BJ (cell line): ENCODE results near the gene NBEAL2. TPM values are rescaled to one million over a fixed set of nuclear protein-coding genes. Genes with fewer than 3 reads are reported as not detected.
A peak's percentile ranks its signal among the peaks of the same experiment; 100 is the strongest.

Experiments used
- CTCF ChIA-PET: fragments of 350-600 bp; formaldehyde crosslinking; extraction: SDS; loops from one replicate; lab custom pipeline; 2021; ENCODE audit warnings: antibody characterized with exemption, inconsistent platforms; lab: Yijun Ruan, JAX
- POLR2A ChIA-PET: fragments of 300-600 bp; sonication (Branson Sonifier 250); formaldehyde crosslinking; extraction: SDS; loops from one replicate; lab custom pipeline; 2021; ENCODE audit warnings: antibody characterized with exemption; lab: Charles Lee
- DNase-seq: peaks from one replicate; pipeline ENCODE4 v3.0.0-alpha.2; 2011; ENCODE audit warnings: low read depth
- H3K27me3 ChIP-seq: 2 replicates; pipeline ENCODE4 v1.6.0; 2011; ENCODE audit warnings: low read length; ENCODE audit not compliant: control insufficient read depth, insufficient read depth
- H3K36me3 ChIP-seq: 2 replicates; pipeline ENCODE4 v1.5.1; 2011; ENCODE audit warnings: low read length; ENCODE audit not compliant: control insufficient read depth, insufficient read depth
- H3K4me3 ChIP-seq: 2 replicates; pipeline ENCODE4 v1.5.1; 2011; ENCODE audit warnings: low read depth, mild to moderate bottlenecking, control low read depth, low read length
- polyA plus RNA-seq: library from polyadenylated mRNA; depleted of rRNA; stranded (reverse); fragments of >200 nt; gene quantifications from 2 replicates; pipeline ENCODE4 v1.2.3, GENCODE V29; 2011
- TF ChIP-seq, protein P1 (sequence below): IDR thresholded peaks from 2 replicates; pipeline ENCODE4 v1.5.1; 2011; ENCODE audit warnings: low read depth, mild to moderate bottlenecking, control low read depth, inconsistent platforms, low read length, moderate library complexity; ENCODE audit not compliant: insufficient read depth

The NBEAL2 gene
- polyA plus RNA-seq, 1 experiment = 5.1 TPM

GRCh38 chr3:47008234-47008796 lies 28.8 kb downstream of the NBEAL2 start:
- TF ChIP-seq, protein P1, sequence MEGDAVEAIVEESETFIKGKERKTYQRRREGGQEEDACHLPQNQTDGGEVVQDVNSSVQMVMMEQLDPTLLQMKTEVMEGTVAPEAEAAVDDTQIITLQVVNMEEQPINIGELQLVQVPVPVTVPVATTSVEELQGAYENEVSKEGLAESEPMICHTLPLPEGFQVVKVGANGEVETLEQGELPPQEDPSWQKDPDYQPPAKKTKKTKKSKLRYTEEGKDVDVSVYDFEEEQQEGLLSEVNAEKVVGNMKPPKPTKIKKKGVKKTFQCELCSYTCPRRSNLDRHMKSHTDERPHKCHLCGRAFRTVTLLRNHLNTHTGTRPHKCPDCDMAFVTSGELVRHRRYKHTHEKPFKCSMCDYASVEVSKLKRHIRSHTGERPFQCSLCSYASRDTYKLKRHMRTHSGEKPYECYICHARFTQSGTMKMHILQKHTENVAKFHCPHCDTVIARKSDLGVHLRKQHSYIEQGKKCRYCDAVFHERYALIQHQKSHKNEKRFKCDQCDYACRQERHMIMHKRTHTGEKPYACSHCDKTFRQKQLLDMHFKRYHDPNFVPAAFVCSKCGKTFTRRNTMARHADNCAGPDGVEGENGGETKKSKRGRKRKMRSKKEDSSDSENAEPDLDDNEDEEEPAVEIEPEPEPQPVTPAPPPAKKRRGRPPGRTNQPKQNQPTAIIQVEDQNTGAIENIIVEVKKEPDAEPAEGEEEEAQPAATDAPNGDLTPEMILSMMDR = no peak
- no peaks in the 10 kb centered on the region for H3K27me3 ChIP-seq
- ChIA-PET CTCF (interaction anchor here (0.6 to 1.5 kb wide), 2 partner anchors 99 to 303 kb away, joined by 3 to 5 read pairs; no protein-coding TSS in a partner anchor), POLR2A (interaction anchor here (1.3 kb wide), 1 partner anchor 16 kb away, joined by 3 read pairs; no protein-coding TSS in a partner anchor)
- H3K4me3 ChIP-seq = no peak overlapping the region
- peaks cover 3% of the 10 kb centered on the region for H3K36me3 ChIP-seq
- no peak for DNase-seq

DNA sequence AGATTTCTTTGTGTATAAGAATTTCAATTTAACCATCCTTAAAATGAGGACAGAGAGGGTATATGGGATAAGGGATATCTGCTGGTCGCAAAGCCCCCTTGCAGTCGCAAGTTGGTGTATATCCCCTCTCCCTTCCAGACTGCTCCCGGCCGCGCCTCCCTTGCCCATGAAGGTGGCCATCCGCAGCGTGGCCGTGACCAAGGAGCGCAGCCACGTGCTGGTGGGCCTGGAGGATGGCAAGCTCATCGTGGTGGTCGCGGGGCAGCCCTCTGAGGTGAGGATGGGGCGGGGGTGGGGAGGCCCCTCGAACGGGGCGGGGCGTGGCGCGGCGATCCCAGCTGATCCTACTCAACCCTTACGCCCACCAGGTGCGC lies 29.4 kb downstream of the NBEAL2 start:
- Histone ChIP-seq H3K4me3 (peak overlapping the region; percentile 55), H3K36me3 (peaks cover 5% of the 10 kb centered on the region)
- POLR2A ChIA-PET = interaction anchor here (0.6 to 1.3 kb wide), 4 partner anchors 16 to 1079 kb away, joined by 3 to 4 read pairs (median 3); no protein-coding TSS in a partner anchor

DNA sequence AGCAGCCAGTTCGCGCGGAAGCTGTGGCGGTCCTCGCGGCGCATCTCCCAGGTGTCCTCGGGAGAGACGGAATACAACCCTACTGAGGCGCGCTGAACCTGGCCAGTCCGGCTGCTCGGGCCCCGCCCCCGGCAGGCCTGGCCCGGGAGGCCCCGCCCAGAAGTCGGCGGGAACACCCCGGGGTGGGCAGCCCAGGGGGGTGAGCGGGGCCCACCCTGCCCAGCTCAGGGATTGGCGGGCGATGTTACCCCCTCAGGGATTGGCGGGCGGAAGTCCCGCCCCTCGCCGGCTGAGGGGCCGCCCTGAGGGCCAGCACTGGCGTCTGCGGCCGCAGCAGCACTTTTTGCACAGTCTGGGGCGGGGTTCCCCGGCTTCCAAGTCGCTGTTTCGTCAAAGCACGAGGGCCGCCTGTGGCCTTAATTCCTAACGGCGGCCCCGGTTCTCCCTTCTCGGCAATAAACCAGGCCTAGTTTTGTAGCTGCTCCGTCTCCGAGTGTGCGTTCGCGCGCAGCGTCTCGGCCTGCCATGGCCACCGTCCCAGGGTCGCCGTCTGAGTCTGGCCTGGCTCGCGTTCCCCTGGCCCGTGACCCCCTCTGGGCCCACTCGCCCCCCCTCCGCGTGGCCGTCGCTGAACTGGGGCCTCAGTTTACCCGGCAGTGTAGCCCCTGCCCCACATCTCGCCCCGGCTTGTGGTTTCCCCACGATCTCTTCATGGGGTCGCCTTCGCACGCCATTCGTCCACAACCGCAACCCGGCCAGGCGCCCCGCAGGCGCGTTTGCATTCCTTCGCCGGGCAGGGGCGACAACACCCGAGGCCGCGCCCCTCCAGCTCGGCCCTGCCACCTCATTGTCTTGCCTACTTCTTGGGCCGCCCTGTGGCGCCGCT lies 30.0 kb downstream of the NBEAL2 start:
- peaks cover 7% of the 10 kb centered on the region for H3K36me3 ChIP-seq
- DNase-seq = peak; percentile 65
- TF ChIP-seq, protein P1 = no peak
- H3K27me3 ChIP-seq = no peaks in the 10 kb centered on the region
- ChIA-PET CTCF (interaction anchor here (0.6 to 1.5 kb wide), 4 partner anchors 24 to 100 kb away, joined by 3 to 5 read pairs (median 3); no protein-coding TSS in a partner anchor), POLR2A (interaction anchor here (0.6 to 1.3 kb wide), 4 partner anchors 17 to 1078 kb away, joined by 3 to 4 read pairs (median 3); no protein-coding TSS in a partner anchor)
- H3K4me3 ChIP-seq = peak overlapping the region; percentile 55

More for the DNA sequence above, 29.4 kb downstream of the NBEAL2 start:
- CTCF ChIA-PET = interaction anchor here (0.6 to 1.5 kb wide), 4 partner anchors 24 to 99 kb away, joined by 3 to 5 read pairs (median 3); no protein-coding TSS in a partner anchor
- no peak for DNase-seq
- H3K27me3 ChIP-seq = no peaks in the 10 kb centered on the region
- TF ChIP-seq, protein P1 = no peak

DNA sequence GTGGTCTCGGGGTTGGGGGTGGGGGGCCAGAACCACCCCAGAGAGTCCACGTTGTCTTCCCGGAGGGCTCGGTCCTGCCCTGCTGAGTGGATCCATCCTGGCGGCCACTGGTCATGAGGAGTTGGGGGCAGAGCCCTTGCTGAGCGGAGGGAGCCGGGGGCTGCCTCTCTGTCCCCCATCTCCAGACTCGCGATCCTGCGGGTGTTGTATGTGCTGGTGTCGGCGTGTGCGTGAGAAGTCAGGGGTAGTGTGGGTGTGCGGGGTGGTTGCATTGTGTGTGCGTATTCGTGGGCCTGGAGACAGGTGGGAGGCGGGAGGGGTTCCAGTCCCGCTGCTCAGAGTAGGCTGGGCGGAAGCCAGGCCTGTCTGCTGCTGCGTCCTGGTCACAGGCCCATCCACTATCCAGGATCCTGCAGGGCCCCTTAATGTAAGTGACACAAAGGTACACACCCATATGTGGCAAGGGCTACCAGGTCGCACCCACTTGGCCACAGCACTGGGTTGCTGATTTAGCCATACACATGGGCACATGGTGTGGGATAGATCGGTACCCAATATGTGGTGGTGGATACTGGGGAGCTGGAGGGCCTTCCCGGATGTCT lies 30.7 kb downstream of the NBEAL2 start:
- ChIA-PET POLR2A (no interaction called here), CTCF (interaction anchor here (1.5 kb wide), 1 partner anchor 101 kb away, joined by 5 read pairs; no protein-coding TSS in a partner anchor)
- no peaks in the 10 kb centered on the region for H3K27me3 ChIP-seq
- H3K4me3 ChIP-seq = peak overlapping the region; percentile 55
- TF ChIP-seq, protein P1 = no peak
- H3K36me3 ChIP-seq = peaks cover 8% of the 10 kb centered on the region
- DNase-seq = no peak
